ENCODE results near the gene PPP1CA. TPM values are rescaled to one million over a fixed set of nuclear protein-coding genes. Genes with fewer than 3 reads are reported as not detected.

Gene PPP1CA
- total and polyA plus RNA-seq, 2 donors (not counting 1 experiment from before 2014, with no cell fraction given), result 218 to 251 TPM

DNA sequence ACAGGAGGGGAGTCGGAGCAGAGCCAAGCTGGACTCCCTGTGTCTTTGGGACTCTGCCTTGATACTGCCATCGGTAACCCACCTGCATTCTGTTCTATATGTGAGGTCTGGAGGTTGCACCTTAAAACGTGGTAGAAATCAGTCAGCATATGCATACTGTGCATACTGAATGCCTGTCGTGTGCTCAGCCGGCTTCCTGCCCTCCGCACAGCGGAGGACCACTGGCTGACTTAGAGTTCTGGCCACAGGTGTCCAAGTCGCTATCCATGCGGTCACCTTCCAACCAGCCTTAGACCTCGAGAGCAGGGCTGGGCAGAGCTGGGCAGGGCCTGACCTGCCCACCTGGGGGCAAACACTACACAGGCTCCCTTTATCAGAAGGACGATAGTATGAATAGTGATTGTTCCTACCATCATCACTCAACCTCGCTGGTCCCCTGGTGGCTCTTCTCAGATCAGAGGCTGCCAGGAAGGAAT is 6.1 kb upstream of the PPP1CA start:
- Histone ChIP-seq H4K20me1 (ENCODE audit: control insufficient read depth, insufficient read depth, low read length, poor library complexity, severe bottlenecking) (peaks cover 47% of the 10 kb centered on the region), H3K36me3 (replicated peaks in 1 of 2; ENCODE audit: control extremely low read depth in 1 of 2, control insufficient read depth in 1 of 2, extremely low read depth in 1 of 2, insufficient read depth in 2 of 2, low read length in 1 of 2) (peaks cover 0 to 49% of the 10 kb centered on the region in 2 experiments), H3K4me1 (ENCODE audit: control insufficient read depth in 2 of 2, insufficient read depth in 2 of 2, low read length in 2 of 2) (peaks cover 91 to 96% of the 10 kb centered on the region in 2 donors), H3K9ac (ENCODE audit: low read length) (peak overlapping the region; percentile 89), H3K27me3 (replicated peaks in 1 of 4; ENCODE audit: control extremely low read depth in 1 of 4, control insufficient read depth in 3 of 4, insufficient read depth in 4 of 4, low read length in 3 of 4) (no peaks in the 10 kb centered on the region), H2AFZ (ENCODE audit: insufficient read depth, low read depth, low read length, poor library complexity, severe bottlenecking) (no peak overlapping the region), H3K4me2 (replicated peaks; ENCODE audit: low read depth, low read length, poor library complexity, severe bottlenecking) (peak overlapping the region; percentile 89), H3K79me2 (ENCODE audit: control insufficient read depth, insufficient read depth, low read length) (peaks cover 71% of the 10 kb centered on the region), H3K4me3 (ENCODE audit: control extremely low read depth in 1 of 5, extremely low read depth in 1 of 5, insufficient read depth in 1 of 5, low read depth in 2 of 5, low read length in 4 of 5) (peak overlapping the region in 3 of 5 experiments; percentile 7 to 36 (median 36)), H3K9me3 (ENCODE audit: control extremely low read depth in 1 of 3, control insufficient read depth in 2 of 3, insufficient read depth in 1 of 3, low read length in 2 of 3) (peaks cover 0 to 2% (median 0%) of the 10 kb centered on the region in 3 donors), H3K27ac (ENCODE audit: low read length in 2 of 2) (peak overlapping the region; percentile 83 to 88)
- ChIA-PET CTCF (interaction anchor here (0.8 to 3.4 kb wide), 8 partner anchors 8 to 65 kb away, joined by 3 to 18 read pairs (median 4); partner anchors contain the start of genes CARNS1, PTPRCAP and RAD9A), POLR2A (interaction anchor here (0.6 to 4.2 kb wide), 12 partner anchors 10 to 79 kb away, joined by 3 to 78 read pairs (median 5); partner anchors contain the start of genes PTPRCAP, RAD9A, RPS6KB2 and TMEM134)
- WGBS (ENCODE audit: insufficient coverage), result 69% methylated on average over 9 of the region's 12 CpGs
- DNase-seq (no peak), ATAC-seq (ENCODE audit: low read depth) (no peak)
- Mint-ChIP-seq H3K27me3 (no peaks in the 10 kb centered on the region), H3K9me3 (ENCODE audit: insufficient read depth) (no peaks in the 10 kb centered on the region), H3K27ac (peak overlapping the region; percentile 100), H3K4me3 (peak overlapping the region; percentile 79), H3K4me1 (peaks cover 89% of the 10 kb centered on the region)
- intact Hi-C loops (cut with micrococcal nuclease), result loop anchor here (10.0 kb wide), 1 partner anchor 177 kb away; the partner anchor contains the start of gene GSTP1
- no peak for TF ChIP-seq EZH2 (IDR thresholded peaks at IDR 0.05; ENCODE audit: borderline replicate concordance, insufficient read depth, low read depth, low read length, poor library complexity, severe bottlenecking)
- TF ChIP-seq, protein P1, sequence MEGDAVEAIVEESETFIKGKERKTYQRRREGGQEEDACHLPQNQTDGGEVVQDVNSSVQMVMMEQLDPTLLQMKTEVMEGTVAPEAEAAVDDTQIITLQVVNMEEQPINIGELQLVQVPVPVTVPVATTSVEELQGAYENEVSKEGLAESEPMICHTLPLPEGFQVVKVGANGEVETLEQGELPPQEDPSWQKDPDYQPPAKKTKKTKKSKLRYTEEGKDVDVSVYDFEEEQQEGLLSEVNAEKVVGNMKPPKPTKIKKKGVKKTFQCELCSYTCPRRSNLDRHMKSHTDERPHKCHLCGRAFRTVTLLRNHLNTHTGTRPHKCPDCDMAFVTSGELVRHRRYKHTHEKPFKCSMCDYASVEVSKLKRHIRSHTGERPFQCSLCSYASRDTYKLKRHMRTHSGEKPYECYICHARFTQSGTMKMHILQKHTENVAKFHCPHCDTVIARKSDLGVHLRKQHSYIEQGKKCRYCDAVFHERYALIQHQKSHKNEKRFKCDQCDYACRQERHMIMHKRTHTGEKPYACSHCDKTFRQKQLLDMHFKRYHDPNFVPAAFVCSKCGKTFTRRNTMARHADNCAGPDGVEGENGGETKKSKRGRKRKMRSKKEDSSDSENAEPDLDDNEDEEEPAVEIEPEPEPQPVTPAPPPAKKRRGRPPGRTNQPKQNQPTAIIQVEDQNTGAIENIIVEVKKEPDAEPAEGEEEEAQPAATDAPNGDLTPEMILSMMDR (IDR thresholded peaks at IDR 0.05), result no peak

All from B cell (primary cell).